H9 (cell line): ENCODE results near the gene PLIN4. TPM values are rescaled to one million over a fixed set of nuclear protein-coding genes. Genes with fewer than 3 reads are reported as not detected.

ENCODE experiments used
- DNase-seq: peaks from one replicate; pipeline ENCODE4 v3.0.0-alpha.2; 2017
- H2AFZ ChIP-seq: one replicate; pipeline ENCODE4 v1.6.1; 2013; ENCODE audit warnings: mild to moderate bottlenecking, low read length, control low read depth, moderate library complexity
- H2AK5ac ChIP-seq: 2 replicates; pipeline ENCODE4 v1.6.1; 2013; ENCODE audit warnings: low read length, control low read depth, mixed read lengths; ENCODE audit not compliant: insufficient read length
- H2BK120ac ChIP-seq: one replicate; pipeline ENCODE4 v1.6.1; 2013; ENCODE audit warnings: low read depth, mild to moderate bottlenecking, low read length, control low read depth, inconsistent platforms; ENCODE audit not compliant: poor library complexity, severe bottlenecking
- H2BK12ac ChIP-seq: 2 replicates; pipeline ENCODE4 v1.6.1; 2013; ENCODE audit warnings: low read length, control low read depth, mixed read lengths, low read depth; ENCODE audit not compliant: insufficient read length
- H2BK15ac ChIP-seq: 2 replicates; pipeline ENCODE4 v1.6.1; 2013; ENCODE audit warnings: low read depth, low read length, control low read depth
- H2BK20ac ChIP-seq: one replicate; pipeline ENCODE4 v1.6.1; 2013; ENCODE audit warnings: low read depth, mild to moderate bottlenecking, low read length, control low read depth, inconsistent platforms; ENCODE audit not compliant: poor library complexity, severe bottlenecking
- H2BK5ac ChIP-seq: 2 replicates; pipeline ENCODE4 v1.6.1; 2013; ENCODE audit warnings: low read length, control low read depth, mixed read lengths; ENCODE audit not compliant: insufficient read length
- H3K14ac ChIP-seq: 2 replicates; pipeline ENCODE4 v1.6.1; 2013; ENCODE audit warnings: low read length, control low read depth; ENCODE audit not compliant: insufficient read depth
- H3K18ac ChIP-seq: 2 replicates; pipeline ENCODE4 v1.6.1; 2013; ENCODE audit warnings: low read depth, mild to moderate bottlenecking, mixed read lengths, low read length, control low read depth; ENCODE audit not compliant: insufficient read length
- H3K23ac ChIP-seq: 2 replicates; pipeline ENCODE4 v1.6.1; 2013; ENCODE audit warnings: low read length, control low read depth, mixed read lengths, low read depth; ENCODE audit not compliant: insufficient read length
- H3K23me2 ChIP-seq: 2 replicates; pipeline ENCODE4 v1.6.1; 2013; ENCODE audit warnings: low read depth, mild to moderate bottlenecking, mixed read lengths, low read length, control low read depth; ENCODE audit not compliant: insufficient read length, poor library complexity, severe bottlenecking
- H3K27ac ChIP-seq: 2 replicates; pipeline ENCODE4 v1.5.1; 2013; ENCODE audit warnings: low read length, control low read depth, mixed read lengths, low read depth; ENCODE audit not compliant: insufficient read length
- H3K27me3 ChIP-seq: 2 replicates; pipeline ENCODE4 v1.6.1; 2013; ENCODE audit warnings: low read length, control low read depth, inconsistent platforms; ENCODE audit not compliant: insufficient read depth
- H3K4ac ChIP-seq: 2 replicates; pipeline ENCODE4 v1.6.1; 2013; ENCODE audit warnings: low read depth, mild to moderate bottlenecking, control low read depth, inconsistent platforms, low read length, moderate library complexity
- H3K4me1 ChIP-seq: 2 replicates; pipeline ENCODE4 v1.6.1; 2013; ENCODE audit warnings: low read length, control low read depth, inconsistent platforms; ENCODE audit not compliant: insufficient read depth
- H3K4me2 ChIP-seq: 2 replicates; pipeline ENCODE4 v1.6.1; 2013; ENCODE audit warnings: low read length, control low read depth, mixed read lengths; ENCODE audit not compliant: insufficient read length, insufficient read depth
- H3K56ac ChIP-seq: 2 replicates; pipeline ENCODE4 v1.6.1; 2013; ENCODE audit warnings: low read depth, mild to moderate bottlenecking, mixed read lengths, low read length, control low read depth; ENCODE audit not compliant: insufficient read length
- H3K79me1 ChIP-seq: 2 replicates; pipeline ENCODE4 v1.6.1; 2013; ENCODE audit warnings: low read depth, mild to moderate bottlenecking, moderate library complexity, low read length, control low read depth, inconsistent platforms; ENCODE audit not compliant: insufficient read depth, poor library complexity, severe bottlenecking
- H3K79me2 ChIP-seq: 2 replicates; pipeline ENCODE4 v1.6.1; 2013; ENCODE audit warnings: low read length, control low read depth, inconsistent platforms; ENCODE audit not compliant: insufficient read depth
- H3K9ac ChIP-seq: 2 replicates; pipeline ENCODE4 v1.6.1; 2013; ENCODE audit warnings: low read length, control low read depth, mixed read lengths; ENCODE audit not compliant: insufficient read length; ENCODE audit errors: extremely low read depth
- H3K9me3 ChIP-seq: one replicate; pipeline ENCODE4 v1.6.1; 2013; ENCODE audit warnings: low read depth, low read length, inconsistent platforms; ENCODE audit not compliant: control insufficient read depth
- H3T11ph ChIP-seq: one replicate; pipeline ENCODE4 v1.6.1; 2013; ENCODE audit warnings: mild to moderate bottlenecking, low read length, control low read depth, inconsistent platforms
- H4K20me1 ChIP-seq: one replicate; pipeline ENCODE4 v1.6.1; 2013; ENCODE audit not compliant: control insufficient read depth, insufficient read length, insufficient read depth
- H4K5ac ChIP-seq: 2 replicates; pipeline ENCODE4 v1.6.1; 2013; ENCODE audit warnings: low read depth, mild to moderate bottlenecking, mixed read lengths, low read length, control low read depth; ENCODE audit not compliant: insufficient read length
- H4K8ac ChIP-seq: replicated peaks from 2 replicates; pipeline ENCODE4 v1.6.1; 2013; ENCODE audit warnings: low read length, control low read depth, mixed read lengths, low read depth; ENCODE audit not compliant: insufficient read length
- H4K91ac ChIP-seq: 2 replicates; pipeline ENCODE4 v1.6.1; 2013; ENCODE audit warnings: low read depth, mild to moderate bottlenecking, moderate library complexity, mixed read lengths, low read length, control low read depth; ENCODE audit not compliant: insufficient read length
- H3K27ac Mint-ChIP-seq, 3 experiments: 2 replicates in 2 of 3; 3 replicates in 1 of 3; pipeline ENCODE4 v1.8.0; 2020 to 2021; ENCODE audit warnings: mixed read lengths in 3 of 3, mild to moderate bottlenecking in 1 of 3, moderate library complexity in 1 of 3
- H3K27me3 Mint-ChIP-seq: 2 replicates; pipeline ENCODE4 v1.8.0; 2021; ENCODE audit warnings: low read depth, mild to moderate bottlenecking, moderate library complexity, mixed read lengths
- H3K36me3 Mint-ChIP-seq, 3 experiments: 2 replicates in 2 of 3; 3 replicates in 1 of 3; pipeline ENCODE4 v1.8.0; 2020 to 2021; ENCODE audit warnings: low read depth in 3 of 3, mixed read lengths in 3 of 3; ENCODE audit not compliant: insufficient read depth in 1 of 3
- H3K4me1 Mint-ChIP-seq, 2 experiments: 2 replicates each; pipeline ENCODE4 v1.8.0; 2020; ENCODE audit warnings: mixed read lengths in 2 of 2
- H3K4me3 Mint-ChIP-seq, 2 experiments: 2 replicates in 1 of 2; 3 replicates in 1 of 2; pipeline ENCODE4 v1.8.0; 2020 to 2021; ENCODE audit warnings: mild to moderate bottlenecking in 2 of 2, mixed read lengths in 2 of 2, moderate library complexity in 1 of 2
- H3K9me3 Mint-ChIP-seq, 2 experiments: 2 replicates in 1 of 2; 3 replicates in 1 of 2; pipeline ENCODE4 v1.8.0; 2020; ENCODE audit warnings: mild to moderate bottlenecking in 2 of 2, mixed read lengths in 2 of 2, moderate library complexity in 1 of 2
- WGBS: extraction: QIAGEN DNeasy Blood & Tissue Kit; methylation state at CpG from one replicate; pipeline ENCODE4 v1.1.7; 2013; ENCODE audit warnings: missing lambda C conversion rate, low lambda C conversion rate, mixed read lengths; ENCODE audit not compliant: insufficient read length; ENCODE audit errors: extremely low coverage; 5-methylcytosine and 5-hydroxymethylcytosine counted together
- total RNA-seq: library from RNA; stranded (reverse); gene quantifications from 2 replicates; pipeline ENCODE4 v1.2.1, GENCODE V29; 2021
- TF ChIP-seq, protein P1 (sequence below): fragments of 200-600 bp; sonication (generic); conservative IDR thresholded peaks from 3 replicates; pipeline ENCODE4 v1.8.0; 2021; ENCODE audit warnings: antibody characterized with exemption, mild to moderate bottlenecking

Gene PLIN4
- total RNA-seq, 1 experiment from 2014 or later, result 1.1 TPM

DNA sequence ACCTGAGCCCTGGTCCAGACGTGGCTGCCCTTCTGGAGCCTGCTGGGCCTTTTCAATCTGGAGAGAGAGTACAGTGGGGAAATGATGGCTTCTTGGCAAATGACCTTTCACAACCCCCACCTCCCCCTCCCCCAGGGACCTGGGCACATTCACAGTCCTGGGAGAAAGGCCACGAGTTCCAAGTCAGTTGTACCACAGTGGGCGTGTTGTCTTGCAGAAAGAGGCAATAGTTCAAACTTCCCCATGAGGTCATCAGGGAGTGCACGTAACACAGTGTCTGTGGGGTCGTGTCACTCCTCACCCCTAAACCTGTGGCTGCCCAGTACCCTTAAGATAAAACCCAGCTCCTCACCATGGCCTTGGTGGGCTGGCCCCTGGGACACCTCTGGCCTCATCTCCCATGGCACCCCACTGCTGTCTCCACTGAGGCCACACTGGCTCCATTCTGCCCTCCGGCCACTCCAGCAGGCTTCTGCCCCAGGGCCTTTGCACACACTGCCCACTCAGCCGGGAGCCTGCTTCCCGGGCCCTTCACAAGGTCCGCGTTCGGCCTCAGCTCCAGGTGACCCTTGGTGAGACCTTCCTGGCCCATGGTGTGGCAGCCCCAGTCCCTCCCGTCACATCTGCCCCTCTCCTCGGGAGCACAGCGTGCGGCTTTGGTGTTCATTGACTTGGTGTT is 13.3 kb downstream of the PLIN4 start:
- Histone ChIP-seq H2BK15ac (no peak overlapping the region), H3K18ac (no peak overlapping the region), H3K27ac (no peak overlapping the region), H2AK5ac (no peak overlapping the region), H4K91ac (no peak overlapping the region), H2BK120ac (no peak overlapping the region), H3K4me1 (no peaks in the 10 kb centered on the region), H3T11ph (no peak overlapping the region), H4K5ac (no peak overlapping the region), H3K4me2 (no peak overlapping the region), H2AFZ (no peak overlapping the region), H3K23me2 (no peaks in the 10 kb centered on the region), H3K79me2 (no peaks in the 10 kb centered on the region), H3K9ac (no peak overlapping the region), H3K4ac (no peak overlapping the region), H3K9me3 (no peaks in the 10 kb centered on the region), H3K79me1 (no peaks in the 10 kb centered on the region), H2BK5ac (no peak overlapping the region), H3K27me3 (no peaks in the 10 kb centered on the region), H3K14ac (no peak overlapping the region), H2BK20ac (no peak overlapping the region), H3K23ac (no peak overlapping the region), H4K8ac (no peak overlapping the region), H2BK12ac (no peak overlapping the region), H3K56ac (no peak overlapping the region), H4K20me1 (no peaks in the 10 kb centered on the region)
- no peak for DNase-seq
- Mint-ChIP-seq H3K27ac (no peak overlapping the region), H3K27me3 (peaks cover 32% of the 10 kb centered on the region), H3K36me3 (peaks cover 13 to 46% (median 36%) of the 10 kb centered on the region in 3 experiments; a peak in 6 of 7 replicates), H3K4me3 (no peak overlapping the region), H3K4me1 (no peaks in the 10 kb centered on the region), H3K9me3 (no peaks in the 10 kb centered on the region)
- WGBS, result no CpG with 5 or more reads among the region's 15 CpGs
- TF ChIP-seq, protein P1, sequence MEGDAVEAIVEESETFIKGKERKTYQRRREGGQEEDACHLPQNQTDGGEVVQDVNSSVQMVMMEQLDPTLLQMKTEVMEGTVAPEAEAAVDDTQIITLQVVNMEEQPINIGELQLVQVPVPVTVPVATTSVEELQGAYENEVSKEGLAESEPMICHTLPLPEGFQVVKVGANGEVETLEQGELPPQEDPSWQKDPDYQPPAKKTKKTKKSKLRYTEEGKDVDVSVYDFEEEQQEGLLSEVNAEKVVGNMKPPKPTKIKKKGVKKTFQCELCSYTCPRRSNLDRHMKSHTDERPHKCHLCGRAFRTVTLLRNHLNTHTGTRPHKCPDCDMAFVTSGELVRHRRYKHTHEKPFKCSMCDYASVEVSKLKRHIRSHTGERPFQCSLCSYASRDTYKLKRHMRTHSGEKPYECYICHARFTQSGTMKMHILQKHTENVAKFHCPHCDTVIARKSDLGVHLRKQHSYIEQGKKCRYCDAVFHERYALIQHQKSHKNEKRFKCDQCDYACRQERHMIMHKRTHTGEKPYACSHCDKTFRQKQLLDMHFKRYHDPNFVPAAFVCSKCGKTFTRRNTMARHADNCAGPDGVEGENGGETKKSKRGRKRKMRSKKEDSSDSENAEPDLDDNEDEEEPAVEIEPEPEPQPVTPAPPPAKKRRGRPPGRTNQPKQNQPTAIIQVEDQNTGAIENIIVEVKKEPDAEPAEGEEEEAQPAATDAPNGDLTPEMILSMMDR, result no peak
